ENCODE data around the gene BLOC1S1. TPM values are rescaled to one million over a fixed set of nuclear protein-coding genes. Genes with fewer than 3 reads are reported as not detected.
"Not testable (repeated sequence)": the region's sequence is repeated elsewhere in the genome, so short reads cannot be mapped to it uniquely, and the experiment has no call there.

Gene BLOC1S1
- polyA plus RNA-seq, 10 donors, result 80.9 to 115 (median 99.5) TPM

GRCh38 chr12:55741931-55742680 is 26.3 kb downstream of the BLOC1S1 start:
- DNase-seq, result no peak

- peak; percentile 79 to 94 (median 88) for DNase-seq
These were observed 27.0 kb downstream of the BLOC1S1 start, which contains the start of gene GDF11 for GRCh38 chr12:55742719-55743405. Gene GDF11 (plus strand): TSS chr12:55743122. CDS start chr12:55743317, 195 bp downstream.

GRCh38 chr12:55743406-55744339 is 27.8 kb downstream of the BLOC1S1 start:
- peak; percentile 43 to 82 (median 68) for DNase-seq

DNA sequence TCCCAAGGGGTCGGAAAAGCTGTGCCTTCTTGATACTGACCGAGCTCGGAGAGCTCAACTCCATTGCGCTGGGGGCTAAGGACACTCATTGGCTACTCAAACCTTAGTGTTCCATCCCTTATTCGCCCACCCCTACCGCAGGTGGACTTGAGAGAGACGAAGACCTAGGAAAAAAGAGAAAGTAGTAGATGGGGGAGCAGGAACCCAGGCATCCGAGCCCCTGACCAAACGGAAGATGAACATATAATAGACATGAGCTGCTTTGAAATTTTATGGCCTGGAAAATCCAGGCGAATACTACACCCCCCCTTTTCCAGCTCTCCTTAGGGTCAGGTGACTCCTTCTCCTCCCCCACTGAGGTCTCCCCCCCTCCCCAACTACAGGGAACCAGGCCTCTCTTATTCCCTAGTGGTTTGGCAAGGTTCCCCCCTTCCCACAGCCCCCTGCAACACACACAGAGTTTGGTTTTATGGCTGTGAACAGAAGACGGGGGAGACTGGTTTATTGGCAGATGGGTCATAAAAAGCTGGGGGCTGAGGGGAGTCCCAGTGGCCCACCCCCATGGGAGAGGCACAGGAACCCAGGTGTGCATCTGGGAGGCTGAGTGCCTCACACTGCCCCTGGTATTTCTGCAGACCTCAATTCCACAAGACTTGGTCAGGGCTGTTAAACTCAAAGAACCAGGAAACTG is 28.6 kb downstream of the BLOC1S1 start:
- DNase-seq, result no peak

DNA sequence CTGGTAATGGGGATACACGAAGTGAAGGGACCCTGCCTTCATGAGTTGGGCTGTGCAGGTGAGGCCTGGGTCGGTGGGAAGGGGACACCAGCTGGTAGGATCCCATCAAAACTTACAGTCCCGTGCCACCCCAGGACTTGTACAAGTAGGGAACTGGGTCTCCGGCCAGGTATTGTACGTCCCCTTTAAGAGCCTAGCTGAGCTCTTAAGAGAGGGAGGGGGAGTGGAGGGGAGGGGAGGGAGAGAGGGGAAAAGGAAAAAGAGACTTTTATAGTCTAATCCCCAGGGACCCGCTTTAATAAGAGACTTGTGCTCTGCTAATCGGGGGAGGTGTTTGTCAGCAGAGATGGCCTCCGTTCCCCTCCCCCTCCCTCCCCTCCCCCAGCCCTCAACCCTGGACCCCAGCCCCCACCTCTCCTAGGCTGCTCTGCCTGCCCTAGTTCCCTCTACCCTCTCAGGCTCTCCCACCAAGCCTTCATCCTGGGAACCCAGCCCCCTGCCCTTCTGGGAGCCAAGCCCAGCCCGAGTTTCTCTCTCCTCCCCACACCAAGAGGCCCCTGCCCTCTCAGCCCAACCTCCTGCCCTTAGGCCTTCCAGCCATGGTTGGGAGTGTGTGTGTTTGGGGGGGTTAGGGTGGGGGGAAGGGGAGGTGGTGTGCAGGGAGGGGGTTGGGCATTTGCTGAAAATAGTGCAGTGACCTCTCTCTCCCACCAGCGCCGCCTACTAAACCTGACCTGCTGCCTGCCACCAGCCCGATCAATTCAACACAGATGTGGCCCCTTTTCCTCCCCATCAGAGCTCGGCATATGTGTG is 29.7 kb downstream of the BLOC1S1 start:
- DNase-seq, result peak in 2 of 3 donors; percentile 49 to 70

DNA sequence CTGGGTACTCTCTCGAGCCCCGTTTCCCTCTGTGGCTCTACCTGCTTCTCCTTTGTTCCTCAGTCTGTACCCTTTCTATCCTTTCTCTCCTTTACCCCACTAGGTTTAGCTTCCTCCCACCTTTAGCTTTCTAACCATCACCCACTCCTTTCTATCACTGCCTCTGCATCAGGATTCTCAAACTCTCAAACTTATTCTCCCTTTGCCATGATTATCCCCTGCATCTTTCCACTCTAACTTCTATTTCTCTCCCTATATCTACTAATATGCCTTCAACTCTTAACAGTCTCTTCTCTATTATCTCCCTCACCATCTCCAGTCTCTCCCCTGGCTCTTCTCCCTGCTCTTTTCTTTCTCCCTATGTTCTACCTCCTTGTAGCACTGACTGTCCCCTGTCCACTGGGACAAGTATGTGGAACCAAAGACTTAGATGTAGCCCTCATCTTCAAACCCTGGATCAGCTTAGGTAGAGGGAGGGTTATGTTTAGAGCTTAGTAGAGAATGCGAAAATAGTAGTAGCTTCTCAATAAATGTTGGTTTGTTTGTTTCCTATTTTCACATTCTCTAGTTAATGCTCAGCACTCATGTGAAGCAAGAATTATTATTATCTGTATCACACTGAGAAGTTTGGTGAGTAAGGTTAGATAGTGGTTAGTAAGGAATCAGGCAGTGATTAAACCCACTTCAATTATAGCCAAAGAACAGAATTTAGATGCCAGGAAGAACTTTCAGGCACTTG is 30.5 kb downstream of the BLOC1S1 start:
- DNase-seq, result no peak

DNA sequence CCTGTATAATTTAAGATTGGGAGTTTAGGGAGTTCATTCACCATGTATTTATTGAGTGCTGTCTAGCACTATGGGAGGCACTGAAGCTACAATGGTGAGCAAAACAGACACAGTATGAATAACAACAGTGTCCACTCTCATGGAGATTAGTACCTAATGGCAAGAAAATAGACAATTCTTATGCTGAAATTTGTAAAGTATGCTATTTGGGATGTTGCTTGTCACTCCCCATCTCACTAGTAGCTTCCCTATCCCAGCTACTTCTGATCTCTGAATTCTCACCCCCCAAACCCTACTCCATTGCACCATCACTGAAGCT is 31.0 kb downstream of the BLOC1S1 start:
- no peak for DNase-seq

DNA sequence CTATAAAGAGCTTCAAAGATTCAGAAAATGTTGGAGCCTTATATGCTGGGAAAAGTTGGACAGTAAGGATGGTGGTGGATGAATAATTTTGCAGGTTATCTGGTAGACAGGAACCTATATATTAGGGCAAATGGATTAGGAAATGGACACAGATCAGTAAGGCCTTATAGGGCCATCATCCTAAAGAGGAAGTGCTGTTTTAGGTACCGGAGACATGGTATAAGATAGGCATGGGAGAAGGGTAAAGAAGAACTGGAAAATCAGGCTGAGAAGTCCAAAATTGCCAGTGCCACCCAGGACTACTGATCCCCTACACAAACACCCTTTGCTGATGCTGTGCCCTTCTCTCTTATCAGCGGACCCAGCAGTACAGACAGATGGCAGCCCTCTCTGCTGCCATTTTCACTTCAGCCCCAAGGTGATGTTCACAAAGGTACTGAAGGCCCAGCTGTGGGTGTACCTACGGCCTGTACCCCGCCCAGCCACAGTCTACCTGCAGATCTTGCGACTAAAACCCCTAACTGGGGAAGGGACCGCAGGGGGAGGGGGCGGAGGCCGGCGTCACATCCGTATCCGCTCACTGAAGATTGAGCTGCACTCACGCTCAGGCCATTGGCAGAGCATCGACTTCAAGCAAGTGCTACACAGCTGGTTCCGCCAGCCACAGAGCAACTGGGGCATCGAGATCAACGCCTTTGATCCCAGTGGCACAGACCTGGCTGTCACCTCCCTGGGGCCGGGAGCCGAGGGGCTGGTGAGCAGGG is 32.6 kb downstream of the BLOC1S1 start:
- DNase-seq, result no peak

GRCh38 chr12:55755246-55755645 is 39.4 kb downstream of the BLOC1S1 start:
- DNase-seq, result no peak

DNA sequence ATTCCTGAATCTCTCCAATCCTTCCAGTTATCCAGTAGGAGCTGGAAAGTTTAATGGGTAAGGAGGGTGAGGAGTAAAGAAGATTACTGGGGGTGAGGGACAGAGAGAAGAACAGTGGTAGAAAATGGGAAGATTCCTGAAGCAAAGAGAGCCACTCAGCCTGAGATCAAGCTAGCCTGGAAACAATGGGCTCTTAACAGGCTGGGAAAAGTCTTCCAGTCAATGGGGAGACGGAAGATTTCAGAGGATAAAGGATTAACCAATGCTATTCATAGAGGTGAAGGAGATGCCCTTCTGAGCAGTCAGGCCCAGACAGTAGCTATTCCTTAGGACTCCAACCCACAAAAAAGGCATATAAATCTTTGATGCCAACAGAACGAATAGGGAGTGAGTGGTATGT is 41.9 kb downstream of the BLOC1S1 start:
- DNase-seq, result no peak

- DNase-seq, result not testable (repeated sequence)
These were observed 42.7 kb downstream of the BLOC1S1 start for GRCh38 chr12:55758575-55758974.

DNA sequence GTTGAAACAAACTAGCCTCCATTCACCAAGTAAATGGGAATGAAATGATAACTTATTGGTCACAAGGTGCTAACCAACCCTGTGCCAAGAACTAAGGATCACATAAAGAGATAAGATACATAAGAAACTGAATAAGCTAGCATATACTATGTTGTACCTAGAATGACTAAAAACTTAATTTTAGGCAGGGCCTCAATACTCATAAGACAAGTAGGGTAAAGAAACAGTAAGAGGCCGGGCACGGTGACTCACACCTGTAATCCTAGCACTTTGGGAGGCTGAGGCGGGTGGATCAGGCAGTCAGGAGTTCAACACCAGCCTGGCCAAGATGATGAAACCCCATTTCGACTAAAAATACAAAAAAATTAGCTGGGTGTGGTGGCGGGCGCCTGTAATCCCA is 44.8 kb downstream of the BLOC1S1 start:
- no peak for DNase-seq

- DNase-seq, result no peak
These were observed 46.8 kb downstream of the BLOC1S1 start for GRCh38 chr12:55762646-55763045.

DNA sequence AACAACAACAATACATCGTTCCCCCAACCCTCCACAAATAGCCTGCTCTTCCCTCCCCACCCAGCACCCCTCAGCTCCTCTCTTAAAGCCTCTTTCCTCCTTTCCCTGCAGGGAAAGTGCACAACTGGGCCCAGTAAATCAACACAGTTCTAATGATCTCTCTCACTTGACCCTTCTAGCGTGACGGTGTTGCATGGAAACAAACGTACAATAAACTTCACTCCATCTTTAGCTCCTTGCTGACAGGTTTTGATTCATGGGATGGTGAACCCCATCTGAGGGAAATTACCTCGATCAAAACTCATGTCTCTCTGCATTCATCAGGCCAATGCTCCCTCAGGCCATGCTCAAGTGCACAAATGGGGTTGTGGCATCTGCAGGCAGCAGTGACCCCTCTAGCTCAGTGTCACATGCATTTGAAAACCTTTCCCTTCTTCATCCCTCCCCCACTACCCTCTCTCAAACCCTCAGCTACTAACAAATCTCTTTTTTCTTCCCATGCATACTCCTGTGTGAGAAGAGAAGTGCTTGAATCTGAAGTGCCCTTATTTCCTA is 50.0 kb downstream of the BLOC1S1 start:
- DNase-seq, result no peak

DNA sequence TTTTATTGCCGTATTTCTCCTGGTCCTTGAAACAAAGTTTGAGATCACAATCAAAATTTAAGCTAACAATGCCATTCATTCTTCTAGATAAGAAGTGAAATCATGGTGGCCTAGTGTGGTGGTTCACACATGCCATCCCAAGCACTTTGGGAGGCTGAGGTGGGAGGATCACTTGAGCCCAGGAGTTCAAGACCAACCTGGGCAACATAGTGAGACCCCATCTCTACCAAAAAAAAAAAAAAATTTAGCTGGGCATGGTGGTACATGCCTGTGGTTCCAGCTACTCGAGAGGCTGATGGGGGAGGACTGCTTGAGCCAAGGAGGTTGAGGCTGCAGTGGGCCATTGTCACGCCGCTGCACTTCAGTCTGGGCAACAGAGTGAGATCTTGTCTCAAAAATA is 51.3 kb downstream of the BLOC1S1 start:
- DNase-seq, result no peak
